ENCODE measurements around the gene GRID1.
"Not testable (repeated sequence)": the region's sequence is repeated elsewhere in the genome, so short reads cannot be mapped to it uniquely, and the experiment has no call there.

DNA sequence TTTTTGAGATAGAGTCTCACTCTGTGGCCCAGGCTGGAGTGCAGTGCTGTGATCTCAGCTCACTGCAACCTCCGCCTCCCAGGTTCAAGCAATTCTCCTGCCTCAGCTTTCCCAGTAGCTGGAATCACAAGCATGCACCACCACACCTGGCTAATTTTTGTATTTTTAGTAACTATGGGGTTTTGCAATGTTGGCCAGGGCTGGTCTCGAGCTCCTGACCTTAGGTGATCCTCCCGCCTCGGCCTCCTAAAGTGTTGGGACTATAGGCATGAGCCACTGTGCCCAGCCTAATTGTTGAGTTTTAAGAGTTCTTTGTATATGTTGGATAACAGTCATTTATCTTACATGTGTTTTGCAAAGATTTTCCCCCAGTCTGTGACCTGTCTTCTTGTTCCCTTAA is 667.5 kb downstream of the GRID1 start:
- TF ChIP-seq, protein P1, sequence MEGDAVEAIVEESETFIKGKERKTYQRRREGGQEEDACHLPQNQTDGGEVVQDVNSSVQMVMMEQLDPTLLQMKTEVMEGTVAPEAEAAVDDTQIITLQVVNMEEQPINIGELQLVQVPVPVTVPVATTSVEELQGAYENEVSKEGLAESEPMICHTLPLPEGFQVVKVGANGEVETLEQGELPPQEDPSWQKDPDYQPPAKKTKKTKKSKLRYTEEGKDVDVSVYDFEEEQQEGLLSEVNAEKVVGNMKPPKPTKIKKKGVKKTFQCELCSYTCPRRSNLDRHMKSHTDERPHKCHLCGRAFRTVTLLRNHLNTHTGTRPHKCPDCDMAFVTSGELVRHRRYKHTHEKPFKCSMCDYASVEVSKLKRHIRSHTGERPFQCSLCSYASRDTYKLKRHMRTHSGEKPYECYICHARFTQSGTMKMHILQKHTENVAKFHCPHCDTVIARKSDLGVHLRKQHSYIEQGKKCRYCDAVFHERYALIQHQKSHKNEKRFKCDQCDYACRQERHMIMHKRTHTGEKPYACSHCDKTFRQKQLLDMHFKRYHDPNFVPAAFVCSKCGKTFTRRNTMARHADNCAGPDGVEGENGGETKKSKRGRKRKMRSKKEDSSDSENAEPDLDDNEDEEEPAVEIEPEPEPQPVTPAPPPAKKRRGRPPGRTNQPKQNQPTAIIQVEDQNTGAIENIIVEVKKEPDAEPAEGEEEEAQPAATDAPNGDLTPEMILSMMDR (IDR thresholded peaks at IDR 0.05) = not testable (repeated sequence)
- TF ChIP-seq POLR2A (IDR thresholded peaks at IDR 0.05) = not testable (repeated sequence)

All from Peyer's patch (tissue), 4 donors.